ENCODE results near the gene TMCO4. TPM values are rescaled to one million over a fixed set of nuclear protein-coding genes. Genes with fewer than 3 reads are reported as not detected.

TMCO4 gene
- total RNA-seq, 2 experiments from 2014 or later, result 13.0 to 13.2 TPM

GRCh38 chr1:19654886-19655717 is 144.6 kb downstream of the TMCO4 start:
- ChIA-PET POLR2A (no interaction called here), CTCF (interaction anchor here (0.9 to 1.5 kb wide), 5 partner anchors 9 to 316 kb away, joined by 3 to 6 read pairs (median 3); partner anchors contain the start of gene HTR6)

GRCh38 chr1:19654386-19654785 is 145.3 kb downstream of the TMCO4 start:
- CTCF ChIA-PET, result interaction anchor here (0.6 to 1.5 kb wide), 11 partner anchors 8 to 316 kb away, joined by 3 to 8 read pairs (median 4); partner anchors contain the start of genes HTR6 and NBL1
- POLR2A ChIA-PET, result interaction anchor here (0.8 kb wide), 1 partner anchor 22 kb away, joined by 3 read pairs; no protein-coding TSS in a partner anchor

GRCh38 chr1:19651141-19651737 is 148.5 kb downstream of the TMCO4 start:
- POLR2A ChIA-PET, result interaction anchor here (0.6 kb wide), 1 partner anchor 1007 kb away, joined by 4 read pairs; no protein-coding TSS in a partner anchor
- CTCF ChIA-PET, result interaction anchor here (0.6 to 1.5 kb wide), 5 partner anchors 8 to 260 kb away, joined by 3 to 4 read pairs (median 3); no protein-coding TSS in a partner anchor

DNA sequence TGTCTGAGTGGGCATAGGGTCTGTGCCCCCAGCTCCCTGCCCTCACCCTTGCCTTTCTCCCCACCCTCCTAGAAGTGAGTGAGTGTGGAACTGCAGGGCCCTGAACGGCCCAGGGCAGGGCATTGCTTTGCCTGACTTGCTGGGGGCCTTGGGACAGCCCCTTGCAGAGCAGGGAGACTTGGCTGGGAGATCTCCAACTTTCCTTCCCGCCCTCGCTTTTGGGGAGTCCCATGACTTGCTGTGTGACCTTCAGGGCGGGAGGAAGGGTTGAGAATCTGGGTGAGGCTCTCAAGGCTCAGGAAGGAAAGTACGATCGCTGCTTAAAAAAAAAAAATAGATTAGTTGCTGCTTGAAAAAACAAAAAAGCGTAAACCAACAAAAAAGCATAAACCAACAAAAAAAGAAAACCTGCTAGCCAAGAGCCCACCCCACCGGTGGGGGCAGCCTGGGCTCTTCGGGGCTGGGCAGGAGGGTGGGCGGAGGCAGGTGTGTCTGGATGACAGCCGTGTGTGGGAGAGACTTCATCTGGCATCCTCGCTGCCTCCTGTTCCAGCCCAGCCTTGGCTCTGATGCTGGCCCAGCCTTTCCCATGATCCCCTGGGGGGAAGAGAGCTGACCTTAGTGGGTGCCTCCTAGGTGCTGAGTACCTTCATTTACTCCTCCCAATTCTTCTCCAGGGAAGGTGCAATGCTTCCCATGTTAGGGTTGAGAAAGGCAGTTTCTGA is 149.1 kb downstream of the TMCO4 start:
- ChIA-PET POLR2A (interaction anchor here (0.6 kb wide), 1 partner anchor 1008 kb away, joined by 4 read pairs; no protein-coding TSS in a partner anchor), CTCF (interaction anchor here (0.6 to 1.5 kb wide), 5 partner anchors 9 to 259 kb away, joined by 3 to 4 read pairs (median 3); no protein-coding TSS in a partner anchor)

GRCh38 chr1:19648689-19649088 is 151.0 kb downstream of the TMCO4 start:
- CTCF ChIA-PET, result interaction anchor here (1.2 to 3.0 kb wide), 2 partner anchors 13 to 161 kb away, joined by 4 to 15 read pairs; no protein-coding TSS in a partner anchor
- POLR2A ChIA-PET, result interaction anchor here (0.6 kb wide), 1 partner anchor 51 kb away, joined by 3 read pairs; no protein-coding TSS in a partner anchor

DNA sequence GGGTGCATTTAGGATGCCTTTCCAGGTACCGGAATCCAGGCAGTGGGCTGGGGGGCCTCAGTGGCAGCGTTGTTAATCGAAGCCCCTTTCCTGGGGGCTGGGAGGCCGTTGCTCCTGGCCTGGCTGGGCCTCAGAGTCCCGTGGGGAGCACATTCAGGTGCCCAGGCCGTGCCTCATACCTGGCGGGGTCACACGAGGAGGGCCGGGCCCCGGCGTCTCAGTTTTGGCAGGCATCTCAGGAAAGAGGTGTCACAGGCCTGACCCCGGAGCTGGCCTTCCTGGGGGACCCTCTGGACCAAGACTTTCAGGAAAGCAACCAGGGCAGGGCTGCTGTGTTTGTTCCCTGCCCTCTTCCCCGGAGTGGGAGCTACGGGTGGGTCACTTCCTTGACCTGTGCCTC is 151.5 kb downstream of the TMCO4 start:
- CTCF ChIA-PET, result interaction anchor here (1.2 to 3.0 kb wide), 2 partner anchors 13 to 160 kb away, joined by 4 to 15 read pairs; no protein-coding TSS in a partner anchor
- POLR2A ChIA-PET, result interaction anchor here (0.6 kb wide), 1 partner anchor 50 kb away, joined by 3 read pairs; no protein-coding TSS in a partner anchor

- ChIA-PET POLR2A (no interaction called here), CTCF (interaction anchor here (0.5 to 3.0 kb wide), 3 partner anchors 14 to 328 kb away, joined by 3 to 15 read pairs (median 3); no protein-coding TSS in a partner anchor)
These were observed 152.1 kb downstream of the TMCO4 start for GRCh38 chr1:19647643-19648042.

- POLR2A ChIA-PET, result no interaction called here
- CTCF ChIA-PET, result interaction anchor here (0.5 to 3.0 kb wide), 5 partner anchors 15 to 382 kb away, joined by 3 to 15 read pairs (median 4); no protein-coding TSS in a partner anchor
These were observed 153.1 kb downstream of the TMCO4 start for GRCh38 chr1:19646377-19647319.

- POLR2A ChIA-PET, result interaction anchor here (1.0 kb wide), 1 partner anchor 49 kb away, joined by 3 read pairs; a partner anchor contains a TSS
- CTCF ChIA-PET, result interaction anchor here (0.6 kb wide), 2 partner anchors 329 to 381 kb away, joined by 4 read pairs; no protein-coding TSS in a partner anchor
These were observed 154.1 kb downstream of the TMCO4 start for GRCh38 chr1:19645411-19646251.

GRCh38 chr1:19644681-19645410 is 154.9 kb downstream of the TMCO4 start:
- POLR2A ChIA-PET, result interaction anchor here (1.0 to 2.2 kb wide), 2 partner anchors 48 kb away, joined by 3 to 7 read pairs; a partner anchor contains a TSS
- CTCF ChIA-PET, result interaction anchor here (2.0 kb wide), 1 partner anchor 17 kb away, joined by 5 read pairs; no protein-coding TSS in a partner anchor

- ChIA-PET CTCF (interaction anchor here (1.0 to 2.0 kb wide), 2 partner anchors 9 to 17 kb away, joined by 4 to 5 read pairs; no protein-coding TSS in a partner anchor), POLR2A (interaction anchor here (0.6 to 2.2 kb wide), 2 partner anchors 15 to 47 kb away, joined by 7 to 16 read pairs; a partner anchor contains a TSS)
These were observed 155.4 kb downstream of the TMCO4 start for GRCh38 chr1:19644395-19644680.

- ChIA-PET CTCF (interaction anchor here (1.0 to 2.0 kb wide), 2 partner anchors 10 to 18 kb away, joined by 4 to 5 read pairs; no protein-coding TSS in a partner anchor), POLR2A (interaction anchor here (0.6 to 2.2 kb wide), 4 partner anchors 16 to 175 kb away, joined by 3 to 16 read pairs (median 5); a partner anchor contains a TSS)
These were observed 155.9 kb downstream of the TMCO4 start, which contains the start of gene NBL1 for GRCh38 chr1:19643602-19644394. TSS of gene NBL1 (plus strand) at chr1:19644311. CDS start at chr1:19655031, 10,720 bp downstream.

DNA sequence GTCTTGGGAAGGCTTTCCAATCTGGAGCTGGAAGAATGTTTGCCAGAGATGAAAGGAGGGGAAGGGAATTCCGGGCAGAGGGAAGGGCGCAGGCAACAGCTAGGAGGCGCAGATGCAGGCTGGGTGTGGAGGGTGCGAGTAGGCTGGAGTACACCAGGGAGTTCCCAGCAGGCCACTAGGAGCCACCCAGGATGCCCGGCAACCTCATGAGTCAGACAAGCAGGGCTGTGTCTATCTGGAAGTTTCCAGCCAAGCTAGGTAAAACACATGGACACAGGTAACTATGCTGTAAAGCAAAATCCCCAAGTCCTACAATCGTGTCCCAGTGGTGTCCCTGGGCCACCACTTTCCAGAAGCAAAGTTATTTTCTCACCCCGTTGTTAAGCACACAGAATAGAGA is 156.6 kb downstream of the TMCO4 start:
- POLR2A ChIA-PET, result interaction anchor here (0.6 to 2.2 kb wide), 3 partner anchors 46 to 175 kb away, joined by 3 to 7 read pairs (median 3); a partner anchor contains a TSS

DNA sequence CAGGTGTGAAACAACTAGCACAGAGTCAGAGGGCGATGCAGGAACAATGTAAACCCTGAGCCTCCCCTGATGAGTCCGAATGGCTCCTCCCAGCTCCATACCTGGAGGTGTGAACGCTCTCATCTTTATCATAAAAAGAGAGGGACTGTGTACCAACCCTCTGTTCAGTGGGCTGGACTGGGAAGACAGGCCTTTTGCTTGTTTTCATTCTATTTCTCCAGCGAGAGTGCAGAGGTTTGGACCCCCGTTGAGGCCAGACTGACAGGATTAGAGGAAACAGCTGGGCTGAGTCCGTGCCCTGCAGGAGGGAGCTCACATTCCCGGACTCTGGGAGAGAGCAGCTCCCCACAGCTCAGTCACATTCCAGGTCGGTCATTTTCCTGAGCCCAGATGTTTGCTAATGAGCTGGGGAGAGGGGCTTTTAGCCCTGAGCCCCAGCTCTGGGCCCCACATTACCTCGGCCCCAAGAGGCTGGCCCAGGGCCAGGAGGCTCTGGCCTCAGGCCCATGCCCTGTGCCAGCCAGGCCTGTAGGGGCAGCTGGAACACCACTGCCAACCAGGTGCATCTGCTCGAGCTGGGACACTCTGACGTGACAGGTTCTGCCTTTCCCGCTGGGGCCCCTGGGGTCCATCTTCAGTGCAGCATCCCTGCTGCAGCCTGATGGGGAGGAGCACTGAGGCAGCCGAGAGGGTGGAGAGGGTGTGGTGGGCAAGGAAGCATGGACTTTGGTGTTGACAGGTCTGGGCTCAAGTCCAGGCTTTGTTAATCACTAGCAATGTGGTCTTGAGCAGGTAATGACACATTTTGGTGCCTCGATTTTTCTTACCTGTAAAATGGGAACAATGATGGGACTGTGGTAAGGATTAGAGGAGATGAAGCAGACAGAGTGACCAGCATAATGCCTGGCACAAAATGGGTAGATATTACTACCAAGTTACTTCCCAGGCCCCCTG is 159.1 kb downstream of the TMCO4 start:
- ChIA-PET POLR2A (interaction anchor here (0.7 kb wide), 1 partner anchor 461 kb away, joined by 7 read pairs; no protein-coding TSS in a partner anchor), CTCF (interaction anchor here (0.8 kb wide), 1 partner anchor 13 kb away, joined by 3 read pairs; no protein-coding TSS in a partner anchor)

More for the DNA sequence above, 156.6 kb downstream of the TMCO4 start:
- CTCF ChIA-PET, result interaction anchor here (2.0 kb wide), 1 partner anchor 19 kb away, joined by 5 read pairs; no protein-coding TSS in a partner anchor
